ENCODE measurements around the gene SLC44A2. TPM values are rescaled to one million over a fixed set of nuclear protein-coding genes. Genes with fewer than 3 reads are reported as not detected.

The SLC44A2 gene
- total and polyA plus RNA-seq, 2 of the 8 experiments (the other 6 are each of a cell fraction or from before 2014, with no cell fraction given) = 105 to 120 TPM

- no peak overlapping the region for H4K8ac ChIP-seq (ENCODE audit: extremely low read depth, insufficient read depth, low read length)
- DNase-seq (ENCODE audit: low read depth in 1 of 2, low spot score in 2 of 2) = no peak
- H3K4me3 ChIP-seq (ENCODE audit: extremely low read depth in 1 of 4, insufficient read depth in 2 of 4, low read depth in 3 of 4, low read length in 4 of 4) = no peak overlapping the region
- peaks cover 37 to 57% (median 47%) of the 10 kb centered on the region in 4 experiments for H3K36me3 ChIP-seq (ENCODE audit: control insufficient read depth in 2 of 4, insufficient read depth in 4 of 4, low read length in 3 of 4)
- 91% methylated on average over 4 of the region's 5 CpGs; no CpG with 5 or more reads in 1 of the 2 experiments for WGBS, 2 experiments (ENCODE audit: extremely low coverage in 1 of 2, insufficient coverage in 1 of 2, insufficient read length in 1 of 2, insufficient replicate concordance in 2 of 2, low coverage in 1 of 2, low lambda C conversion rate in 2 of 2, missing lambda C conversion rate in 1 of 2)
- no peaks in the 10 kb centered on the region for H3K27me3 ChIP-seq (replicated peaks in 1 of 4; ENCODE audit: control insufficient read depth in 3 of 4, extremely low read depth in 1 of 4, insufficient read depth in 3 of 4, low read length in 3 of 4)
- H3K4me2 ChIP-seq (ENCODE audit: insufficient read depth in 1 of 2, low read depth in 2 of 2, low read length in 2 of 2) = no peak overlapping the region
- 0 out of 2 replicates have a peak, but pooled peaks cover 6% of the 10 kb centered on the region for H3K79me1 ChIP-seq (ENCODE audit: low read depth, low read length)
- peaks cover 2% of the 10 kb centered on the region; the same call in 1 of the 2 replicates for H3K23me2 ChIP-seq (ENCODE audit: low read depth, low read length)
- no peak overlapping the region for H3K18ac ChIP-seq (ENCODE audit: extremely low read depth, low read length)
- no peak overlapping the region for H3K23ac ChIP-seq (ENCODE audit: insufficient read length)
- no peaks in the 10 kb centered on the region for H3K9me3 ChIP-seq (ENCODE audit: insufficient read depth in 2 of 2, low read depth in 1 of 2, low read length in 1 of 2)
- H4K91ac ChIP-seq (replicated peaks; ENCODE audit: insufficient read length, low read length) = no peak overlapping the region
- H2BK12ac ChIP-seq (ENCODE audit: low read depth, low read length) = no peak overlapping the region
- peaks cover 0 to 6% (median 1%) of the 10 kb centered on the region in 4 experiments; a peak in 4 of 7 replicates for H3K4me1 ChIP-seq (replicated peaks in 1 of 4; ENCODE audit: control insufficient read depth in 3 of 4, insufficient read depth in 4 of 4, low read length in 3 of 4)
- CTCF ChIA-PET (ENCODE audit: partially characterized antibody) = interaction anchor here (0.6 to 2.1 kb wide), 8 partner anchors 8 to 180 kb away, joined by 3 to 9 read pairs (median 4); no protein-coding TSS in a partner anchor
- H3K14ac ChIP-seq (ENCODE audit: insufficient read length) = no peak overlapping the region
- H3K79me2 ChIP-seq (ENCODE audit: control insufficient read depth in 1 of 2, insufficient read depth in 2 of 2, low read length in 2 of 2) = peaks cover 0 to 5% of the 10 kb centered on the region in 2 experiments; a peak in 1 of 4 replicates
- no peak overlapping the region for H2BK120ac ChIP-seq (replicated peaks; ENCODE audit: low read depth, low read length)
- no peak overlapping the region for H2BK20ac ChIP-seq (ENCODE audit: low read length)
- H2BK5ac ChIP-seq (ENCODE audit: low read depth, low read length) = 0 out of 2 replicates have a peak overlapping the region, but pooled peaks have one; percentile 44
- H4K5ac ChIP-seq (ENCODE audit: insufficient read length, low read depth, low read length) = no peak overlapping the region
- FAIRE-seq = no peak
- H3K56ac ChIP-seq (replicated peaks; ENCODE audit: insufficient read length, low read depth, low read length) = no peak overlapping the region
- H2BK15ac ChIP-seq (ENCODE audit: low read length) = no peak overlapping the region
- no peak overlapping the region for H3K4ac ChIP-seq (replicated peaks; ENCODE audit: insufficient read length, low read depth, low read length)
- peaks cover 42 to 44% of the 10 kb centered on the region in 2 experiments for H4K20me1 ChIP-seq (replicated peaks in 1 of 2; ENCODE audit: control insufficient read depth in 1 of 2, insufficient read depth in 2 of 2, low read length in 2 of 2)
- no peak overlapping the region for H2AK5ac ChIP-seq (ENCODE audit: low read depth, low read length)
- H3K27ac ChIP-seq (ENCODE audit: low read depth, low read length) = no peak overlapping the region
- POLR2A ChIA-PET (ENCODE audit: partially characterized antibody) = interaction anchor here (0.5 to 59.0 kb wide), 4 partner anchors 0 to 139 kb away, joined by 4 to 1874 read pairs (median 940); partner anchors contain the start of genes DNM2, ILF3 and QTRT1
- H2AFZ ChIP-seq (ENCODE audit: low read length) = no peak overlapping the region
- no peak overlapping the region for H3K9ac ChIP-seq (replicated peaks in 1 of 4; ENCODE audit: extremely low read depth in 1 of 4, low read depth in 3 of 4, low read length in 3 of 4)
- peak in 1 of 2 experiments; percentile 59; a peak in 1 of 3 replicates for TF ChIP-seq POLR2A (IDR thresholded peaks at IDR 0.05; ENCODE audit: control extremely low read depth in 1 of 2, low read depth in 2 of 2, low read length in 2 of 2)
- no peak for TF ChIP-seq BACH1 (IDR thresholded peaks at IDR 0.05; ENCODE audit: low read length)
- TF ChIP-seq MAX (IDR thresholded peaks at IDR 0.05) = no peak
- no peak for TF ChIP-seq BRCA1 (IDR thresholded peaks at IDR 0.05; ENCODE audit: low read depth, low read length)
- TF ChIP-seq GABPA (IDR thresholded peaks at IDR 0.05; ENCODE audit: borderline replicate concordance, insufficient read depth, low read length) = no peak
- TF ChIP-seq YY1 (IDR thresholded peaks at IDR 0.05; ENCODE audit: low read depth, low read length) = no peak
- no peak for TF ChIP-seq JUND (IDR thresholded peaks at IDR 0.05; ENCODE audit: low read length)
- TF ChIP-seq EZH2 (IDR thresholded peaks at IDR 0.05; ENCODE audit: low read depth, low read length, severe bottlenecking) = no peak
- no peak for TF ChIP-seq TCF12 (IDR thresholded peaks at IDR 0.05; ENCODE audit: low read depth, low read length)
- TF ChIP-seq POLR2AphosphoS5 (IDR thresholded peaks at IDR 0.05; ENCODE audit: low read depth, low read length) = peak; percentile 85
- no peak for TF ChIP-seq CREB1 (IDR thresholded peaks at IDR 0.05)
- no peak for TF ChIP-seq HDAC6 (IDR thresholded peaks at IDR 0.05; ENCODE audit: low read depth, low read length)
- TF ChIP-seq MAFK (IDR thresholded peaks at IDR 0.05; ENCODE audit: low read depth, low read length) = no peak
- no peak for TF ChIP-seq USF2 (IDR thresholded peaks at IDR 0.05; ENCODE audit: low read length)
Measured at GRCh38 chr19:10691883-10692282, 66.5 kb downstream of the SLC44A2 start.

Data from H1 (cell line).